Peyer's patch (tissue), 4 donors: ENCODE results near the gene CAP1.

ENCODE experiments used
- POLR2A ChIP-seq, 2 donors: fragments of 450-650 bp; IDR thresholded peaks; one replicate each; pipeline ENCODE4 v1.5.1; 2017; ENCODE audit warnings: antibody characterized with exemption in 2 of 2, mild to moderate bottlenecking in 2 of 2, moderate library complexity in 2 of 2
- TF ChIP-seq, protein P1 (sequence below), 6 experiments: fragments of 450-650 bp in 4 of 6; fragments of 200-600 bp in 2 of 6; sonication (generic) in 1 of 6; IDR thresholded peaks; one replicate each; pipeline ENCODE4 v1.5.1; 2017 to 2019; ENCODE audit warnings: antibody characterized with exemption in 6 of 6, mild to moderate bottlenecking in 3 of 6, moderate library complexity in 1 of 6

GRCh38 chr1:40120128-40120527, 79.6 kb downstream of the CAP1 start:
- TF ChIP-seq, protein P1, sequence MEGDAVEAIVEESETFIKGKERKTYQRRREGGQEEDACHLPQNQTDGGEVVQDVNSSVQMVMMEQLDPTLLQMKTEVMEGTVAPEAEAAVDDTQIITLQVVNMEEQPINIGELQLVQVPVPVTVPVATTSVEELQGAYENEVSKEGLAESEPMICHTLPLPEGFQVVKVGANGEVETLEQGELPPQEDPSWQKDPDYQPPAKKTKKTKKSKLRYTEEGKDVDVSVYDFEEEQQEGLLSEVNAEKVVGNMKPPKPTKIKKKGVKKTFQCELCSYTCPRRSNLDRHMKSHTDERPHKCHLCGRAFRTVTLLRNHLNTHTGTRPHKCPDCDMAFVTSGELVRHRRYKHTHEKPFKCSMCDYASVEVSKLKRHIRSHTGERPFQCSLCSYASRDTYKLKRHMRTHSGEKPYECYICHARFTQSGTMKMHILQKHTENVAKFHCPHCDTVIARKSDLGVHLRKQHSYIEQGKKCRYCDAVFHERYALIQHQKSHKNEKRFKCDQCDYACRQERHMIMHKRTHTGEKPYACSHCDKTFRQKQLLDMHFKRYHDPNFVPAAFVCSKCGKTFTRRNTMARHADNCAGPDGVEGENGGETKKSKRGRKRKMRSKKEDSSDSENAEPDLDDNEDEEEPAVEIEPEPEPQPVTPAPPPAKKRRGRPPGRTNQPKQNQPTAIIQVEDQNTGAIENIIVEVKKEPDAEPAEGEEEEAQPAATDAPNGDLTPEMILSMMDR (IDR thresholded peaks at IDR 0.05) = no peak
- TF ChIP-seq POLR2A (IDR thresholded peaks at IDR 0.05) = no peak
